HepG2 (cell line): ENCODE data around the gene AIP. TPM values are rescaled to one million over a fixed set of nuclear protein-coding genes. Genes with fewer than 3 reads are reported as not detected.

Experiments
- ATAC-seq: fragments of 200-7000 bp; cut with Tn5 transposase; 3 replicates; pipeline ENCODE4 v1.9.1; 2020; ENCODE audit warnings: mild to moderate bottlenecking, moderate library complexity
- BruUV-seq: library from RNA; stranded (reverse); fragments of 400-500 nt; replicated peaks from 2 replicates; lab custom pipeline; 2021; lab: Mats Ljungman, UMichigan
- CTCF ChIA-PET: fragments of 300-600 bp; formaldehyde crosslinking; extraction: SDS; loops from one replicate; lab custom pipeline; 2021; ENCODE audit warnings: low total read pairs, inconsistent platforms, low intra/inter-chr PET ratio; lab: Yijun Ruan, JAX
- POLR2A ChIA-PET: fragments of 350-600 bp; sonication (Branson Sonifier 250); formaldehyde crosslinking; loops from one replicate; lab custom pipeline; 2020; ENCODE audit warnings: antibody characterized with exemption, inconsistent platforms; lab: Yijun Ruan, JAX
- DNase-seq: peaks from one replicate; pipeline ENCODE4 v3.0.0-alpha.2; 2015; ENCODE audit warnings: low spot score
- FAIRE-seq: peaks from 3 replicates; lab custom pipeline; 2011; peaks lifted over from hg19 to GRCh38; lab: Jason Lieb, UNC
- H2AFZ ChIP-seq: one replicate; pipeline ENCODE4 v1.6.1; 2011; ENCODE audit warnings: low read length, inconsistent platforms
- H3K27ac ChIP-seq: fragments of 300-600 bp; 3 replicates; pipeline ENCODE4 v1.8.0; 2011; ENCODE audit warnings: mixed run types, mild to moderate bottlenecking, mixed read lengths, low read length, inconsistent platforms; ENCODE audit not compliant: insufficient read depth; ENCODE audit errors: extremely low read length
- H3K27me3 ChIP-seq, 2 experiments: fragments of 200-600 bp in 1 of 2; 2 replicates in 1 of 2; 3 replicates in 1 of 2; pipeline versions ENCODE4 v1.6.0 to v1.8.0; 2011; ENCODE audit warnings: low read length in 2 of 2, mild to moderate bottlenecking in 2 of 2, moderate library complexity in 2 of 2, inconsistent platforms in 1 of 2; ENCODE audit not compliant: insufficient read depth in 2 of 2, control insufficient read depth in 1 of 2
- H3K36me3 ChIP-seq, 2 experiments: fragments of 200-600 bp in 1 of 2; replicated peaks in 1 of 2; 2 replicates in 1 of 2; 3 replicates in 1 of 2; pipeline versions ENCODE4 v1.5.1 to v1.8.0; 2011; ENCODE audit warnings: low read length in 2 of 2, inconsistent platforms in 1 of 2; ENCODE audit not compliant: insufficient read depth in 2 of 2, control insufficient read depth in 1 of 2
- H3K4me1 ChIP-seq: 2 replicates; pipeline ENCODE4 v1.5.1; 2012; ENCODE audit warnings: low read length, inconsistent platforms; ENCODE audit not compliant: insufficient read depth
- H3K4me2 ChIP-seq: 2 replicates; pipeline ENCODE4 v1.6.0; 2011; ENCODE audit warnings: low read depth, low read length, inconsistent platforms
- H3K4me3 ChIP-seq, 3 experiments: fragments of 200-600 bp in 1 of 3; sonication (generic), shearing (Covaris generic) in 1 of 3; replicated peaks in 1 of 3; 2 replicates each; pipeline ENCODE4 v1.5.1; 2011 to 2016; ENCODE audit warnings: low read length in 3 of 3, inconsistent platforms in 2 of 3, low read depth in 2 of 3, mild to moderate bottlenecking in 2 of 3, control low read depth in 1 of 3, mixed read lengths in 1 of 3; ENCODE audit not compliant: insufficient read depth in 1 of 3
- H3K79me2 ChIP-seq: one replicate; pipeline ENCODE4 v1.6.1; 2011; ENCODE audit warnings: low read length, inconsistent platforms; ENCODE audit not compliant: insufficient read depth
- H3K9ac ChIP-seq: 2 replicates; pipeline ENCODE4 v1.6.0; 2011; ENCODE audit warnings: mild to moderate bottlenecking, low read depth, low read length, inconsistent platforms; ENCODE audit not compliant: insufficient read depth
- H3K9me3 ChIP-seq: 2 replicates; pipeline ENCODE4 v1.5.1; 2012; ENCODE audit warnings: mild to moderate bottlenecking, low read length
- H4K20me1 ChIP-seq: 2 replicates; pipeline ENCODE4 v1.6.0; 2011; ENCODE audit warnings: inconsistent platforms, mild to moderate bottlenecking, low read length, moderate library complexity; ENCODE audit not compliant: insufficient read depth
- JDP2 ChIP-seq: sonication (generic); formaldehyde crosslinking; IDR thresholded peaks from 2 replicates; pipeline ENCODE4 v1.8.1; 2022; ENCODE audit warnings: missing genetic modification reagents, borderline replicate concordance
- WGBS: methylation state at CpG from one replicate; pipeline ENCODE4 v1.1.6; 2017; ENCODE audit warnings: low lambda C conversion rate; 5-methylcytosine and 5-hydroxymethylcytosine counted together
- in situ Hi-C: cut with HindIII; loops from 2 replicates; pipeline ENCODE4 v1.10.0; 2017; ENCODE audit warnings: low pct_unique_long_range_greater_than_20kb; ENCODE audit not compliant: extremely low pct_ligation_motif_present
- intact Hi-C: fragments of 100-400 bp; cut with micrococcal nuclease; formaldehyde crosslinking; loops from one replicate; pipeline ENCODE4 v1.10.0; 2022; ENCODE audit not compliant: unreplicated experiment
- polyA plus RNA-seq, 8 experiments: library from polyadenylated mRNA; depleted of rRNA in 3 of 8; stranded (reverse) in 7 of 8; unstranded in 1 of 8; fragments of >200 nt; fragmentation: Illumina TruSeq in 4 of 8; extraction: Trizol in 4 of 8; gene quantifications; 2 replicates each; pipeline versions ENCODE4 v1.2.1 to v1.2.3, GENCODE V29; 2011 to 2016; ENCODE audit warnings: low read depth in 4 of 8, missing spikeins in 1 of 8, mixed read lengths in 1 of 8; ENCODE audit not compliant: insufficient read depth in 1 of 8
- total RNA-seq, 5 experiments: library from RNA; depleted of rRNA; stranded (reverse); fragments of >200 nt; fragmentation: Illumina TruSeq; extraction: Trizol; gene quantifications; 2 replicates each; pipeline ENCODE4 v1.2.3, GENCODE V29; 2016; ENCODE audit warnings: low read depth in 1 of 5
- TF ChIP-seq, protein P1 (sequence below): sonication (generic); formaldehyde crosslinking; IDR thresholded peaks from 2 replicates; pipeline ENCODE4 v1.4.0; 2020; ENCODE audit warnings: missing genetic modification reagents, borderline replicate concordance
- TF ChIP-seq, protein P2 (sequence below): sonication (generic); formaldehyde crosslinking; IDR thresholded peaks from 2 replicates; pipeline ENCODE4 v1.4.0; 2020; ENCODE audit warnings: missing genetic modification reagents, mild to moderate bottlenecking, borderline replicate concordance

The AIP gene
- total and polyA plus RNA-seq, 2 of the 13 experiments (the other 11 are each of a cell fraction or from before 2014, with no cell fraction given): 51.8 to 110 TPM

DNA sequence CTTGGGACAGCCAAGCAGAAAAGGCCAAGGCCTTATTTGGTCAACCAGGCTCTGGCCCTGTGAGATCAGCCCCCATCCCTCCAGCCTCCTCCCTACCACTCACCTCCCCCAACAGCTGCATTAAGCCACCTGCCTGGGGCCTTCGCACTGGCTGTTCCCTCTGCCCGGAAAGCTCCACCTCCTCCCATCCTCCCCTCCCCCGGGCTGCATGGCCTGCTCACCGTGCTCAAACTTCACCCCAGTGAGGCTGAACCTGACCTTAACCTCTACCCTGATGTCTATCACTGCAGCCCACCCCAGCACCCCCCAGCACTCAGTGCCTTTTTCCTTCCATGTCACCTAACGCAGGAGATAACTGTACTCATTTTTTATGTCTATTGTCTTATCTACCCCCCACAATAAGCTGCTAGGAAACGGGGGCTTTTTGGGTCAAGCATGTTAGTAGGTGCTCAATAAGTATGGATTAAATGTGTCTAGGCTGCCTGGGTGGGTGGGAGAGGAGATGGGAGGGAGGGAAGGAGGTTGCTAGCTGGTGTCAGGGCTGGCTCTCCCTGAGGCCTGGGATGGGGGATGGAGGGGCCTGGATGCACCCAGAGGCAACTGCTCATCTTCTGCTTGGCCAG is 46.3 kb upstream of the AIP start:
- no peak overlapping the region for H2AFZ ChIP-seq
- DNase-seq (no peak), FAIRE-seq (no peak)
- no peaks in the 10 kb centered on the region for H3K79me2 ChIP-seq
- no peaks in the 10 kb centered on the region for H3K4me1 ChIP-seq
- TF ChIP-seq, protein P1, sequence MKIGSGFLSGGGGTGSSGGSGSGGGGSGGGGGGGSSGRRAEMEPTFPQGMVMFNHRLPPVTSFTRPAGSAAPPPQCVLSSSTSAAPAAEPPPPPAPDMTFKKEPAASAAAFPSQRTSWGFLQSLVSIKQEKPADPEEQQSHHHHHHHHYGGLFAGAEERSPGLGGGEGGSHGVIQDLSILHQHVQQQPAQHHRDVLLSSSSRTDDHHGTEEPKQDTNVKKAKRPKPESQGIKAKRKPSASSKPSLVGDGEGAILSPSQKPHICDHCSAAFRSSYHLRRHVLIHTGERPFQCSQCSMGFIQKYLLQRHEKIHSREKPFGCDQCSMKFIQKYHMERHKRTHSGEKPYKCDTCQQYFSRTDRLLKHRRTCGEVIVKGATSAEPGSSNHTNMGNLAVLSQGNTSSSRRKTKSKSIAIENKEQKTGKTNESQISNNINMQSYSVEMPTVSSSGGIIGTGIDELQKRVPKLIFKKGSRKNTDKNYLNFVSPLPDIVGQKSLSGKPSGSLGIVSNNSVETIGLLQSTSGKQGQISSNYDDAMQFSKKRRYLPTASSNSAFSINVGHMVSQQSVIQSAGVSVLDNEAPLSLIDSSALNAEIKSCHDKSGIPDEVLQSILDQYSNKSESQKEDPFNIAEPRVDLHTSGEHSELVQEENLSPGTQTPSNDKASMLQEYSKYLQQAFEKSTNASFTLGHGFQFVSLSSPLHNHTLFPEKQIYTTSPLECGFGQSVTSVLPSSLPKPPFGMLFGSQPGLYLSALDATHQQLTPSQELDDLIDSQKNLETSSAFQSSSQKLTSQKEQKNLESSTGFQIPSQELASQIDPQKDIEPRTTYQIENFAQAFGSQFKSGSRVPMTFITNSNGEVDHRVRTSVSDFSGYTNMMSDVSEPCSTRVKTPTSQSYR (CRISPR knock-in tag): peak; percentile 37; the same call in 1 of the 2 replicates
- TF ChIP-seq, protein P2, sequence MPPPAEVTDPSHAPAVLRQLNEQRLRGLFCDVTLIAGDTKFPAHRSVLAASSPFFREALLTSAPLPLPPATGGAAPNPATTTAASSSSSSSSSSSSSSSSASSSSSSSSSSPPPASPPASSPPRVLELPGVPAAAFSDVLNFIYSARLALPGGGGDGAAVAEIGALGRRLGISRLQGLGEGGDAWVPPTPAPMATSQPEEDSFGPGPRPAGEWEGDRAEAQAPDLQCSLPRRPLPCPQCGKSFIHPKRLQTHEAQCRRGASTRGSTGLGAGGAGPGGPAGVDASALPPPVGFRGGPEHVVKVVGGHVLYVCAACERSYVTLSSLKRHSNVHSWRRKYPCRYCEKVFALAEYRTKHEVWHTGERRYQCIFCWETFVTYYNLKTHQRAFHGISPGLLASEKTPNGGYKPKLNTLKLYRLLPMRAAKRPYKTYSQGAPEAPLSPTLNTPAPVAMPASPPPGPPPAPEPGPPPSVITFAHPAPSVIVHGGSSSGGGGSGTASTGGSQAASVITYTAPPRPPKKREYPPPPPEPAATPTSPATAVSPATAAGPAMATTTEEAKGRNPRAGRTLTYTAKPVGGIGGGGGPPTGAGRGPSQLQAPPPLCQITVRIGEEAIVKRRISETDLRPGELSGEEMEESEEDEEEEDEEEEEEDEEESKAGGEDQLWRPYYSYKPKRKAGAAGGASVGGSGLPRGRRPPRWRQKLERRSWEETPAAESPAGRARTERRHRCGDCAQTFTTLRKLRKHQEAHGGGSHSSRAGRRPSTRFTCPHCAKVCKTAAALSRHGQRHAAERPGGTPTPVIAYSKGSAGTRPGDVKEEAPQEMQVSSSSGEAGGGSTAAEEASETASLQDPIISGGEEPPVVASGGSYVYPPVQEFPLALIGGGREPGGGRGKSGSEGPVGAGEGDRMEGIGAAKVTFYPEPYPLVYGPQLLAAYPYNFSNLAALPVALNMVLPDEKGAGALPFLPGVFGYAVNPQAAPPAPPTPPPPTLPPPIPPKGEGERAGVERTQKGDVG (CRISPR knock-in tag): no peak
- TF ChIP-seq JDP2: no peak
- TF ChIP-seq, all 625 proteins: peak for 1
- in situ Hi-C loops: no loop called here
- Histone ChIP-seq H3K27me3 (no peaks in the 10 kb centered on the region), H3K9me3 (no peaks in the 10 kb centered on the region), H4K20me1 (no peaks in the 10 kb centered on the region), H3K4me3 (no peak overlapping the region), H3K27ac (no peak overlapping the region), H3K4me2 (no peak overlapping the region), H3K36me3 (peaks cover 18 to 28% of the 10 kb centered on the region in 2 experiments; a peak in 4 of 5 replicates), H3K9ac (no peak overlapping the region)
- 72% methylated on average over 6 of the region's 6 CpGs for WGBS
- intact Hi-C loops: no loop called here
- POLR2A ChIA-PET: interaction anchor here (1.4 to 1.6 kb wide), 2 partner anchors 8 to 32 kb away, joined by 3 to 4 read pairs; partner anchors contain the start of gene RPS6KB2
- ATAC-seq: no peak
- BruUV-seq: no TSS peak
- CTCF ChIA-PET: no interaction called here
